Endothelial cell of umbilical vein (primary cell): ENCODE data around the gene CTDSP1. TPM values are rescaled to one million over a fixed set of nuclear protein-coding genes. Genes with fewer than 3 reads are reported as not detected.

Experiments
- BruUV-seq: library from RNA; stranded (reverse); fragments of 400-500 nt; replicated peaks from 2 replicates; lab custom pipeline; 2021; lab: Mats Ljungman, UMichigan
- CTCF ChIA-PET: fragments of 300-600, 350-600 bp; sonication (Branson Sonifier 250); formaldehyde crosslinking; loops from one replicate; lab custom pipeline; 2021; ENCODE audit warnings: antibody characterized with exemption, inconsistent platforms; lab: Charles Lee
- POLR2A ChIA-PET: fragments of 300-600, 350-600 bp; sonication (Branson Sonifier 250); formaldehyde crosslinking; loops from one replicate; lab custom pipeline; 2021; ENCODE audit warnings: antibody characterized with exemption, inconsistent platforms; lab: Charles Lee
- DNase-seq: peaks from one replicate; pipeline ENCODE4 v3.0.0-alpha.2; 2011; ENCODE audit warnings: low read depth, low spot score
- FAIRE-seq: peaks from 2 replicates; lab custom pipeline; 2011; peaks lifted over from hg19 to GRCh38; lab: Jason Lieb, UNC
- H2AFZ ChIP-seq: 2 replicates; pipeline ENCODE4 v1.6.0; 2012; ENCODE audit warnings: low read depth, low read length, control low read depth, inconsistent platforms
- H3K27ac ChIP-seq: 2 replicates; pipeline ENCODE4 v1.5.1; 2011; ENCODE audit warnings: low read depth, mild to moderate bottlenecking, control low read depth, low read length, moderate library complexity; ENCODE audit not compliant: insufficient read depth
- H3K27me3 ChIP-seq, 2 experiments: 2 replicates each; pipeline versions ENCODE4 v1.6.0 to v1.6.1; 2011; ENCODE audit warnings: low read length in 2 of 2, mixed read lengths in 1 of 2; ENCODE audit not compliant: control insufficient read depth in 2 of 2, insufficient read depth in 2 of 2
- H3K36me3 ChIP-seq, 2 experiments: 2 replicates in 1 of 2; 3 replicates in 1 of 2; pipeline ENCODE4 v1.5.1; 2011; ENCODE audit warnings: low read length in 2 of 2, mild to moderate bottlenecking in 1 of 2, moderate library complexity in 1 of 2; ENCODE audit not compliant: control insufficient read depth in 2 of 2, insufficient read depth in 2 of 2; ENCODE audit errors: extremely low read depth in 1 of 2
- H3K4me1 ChIP-seq: 3 replicates; pipeline ENCODE4 v1.5.1; 2011; ENCODE audit warnings: mild to moderate bottlenecking, low read length; ENCODE audit not compliant: control insufficient read depth, insufficient read depth; ENCODE audit errors: extremely low read depth
- H3K4me2 ChIP-seq: 2 replicates; pipeline ENCODE4 v1.6.1; 2011; ENCODE audit warnings: low read length, control low read depth, mixed read lengths; ENCODE audit not compliant: insufficient read depth
- H3K4me3 ChIP-seq, 3 experiments: fragments of 200-600 bp in 1 of 3; sonication (generic), shearing (Covaris generic) in 1 of 3; replicated peaks in 1 of 3; 2 replicates each; pipeline ENCODE4 v1.5.1; 2011 to 2016; ENCODE audit warnings: control low read depth in 3 of 3, low read length in 3 of 3, mild to moderate bottlenecking in 2 of 3, inconsistent platforms in 1 of 3, low read depth in 1 of 3, moderate library complexity in 1 of 3; ENCODE audit not compliant: insufficient read depth in 1 of 3
- H3K79me2 ChIP-seq: 2 replicates; pipeline ENCODE4 v1.6.0; 2012; ENCODE audit warnings: low read length, inconsistent platforms; ENCODE audit not compliant: control insufficient read depth, insufficient read depth
- H3K9ac ChIP-seq: replicated peaks from 2 replicates; pipeline ENCODE3; 2011; ENCODE audit warnings: low read length, control low read depth; ENCODE audit not compliant: insufficient read depth; ENCODE audit errors: extremely low read depth
- H3K9me1 ChIP-seq: replicated peaks from 3 replicates; pipeline ENCODE4 v1.6.0; 2011; ENCODE audit warnings: mild to moderate bottlenecking, low read length; ENCODE audit not compliant: control insufficient read depth, insufficient read depth; ENCODE audit errors: extremely low read depth
- H3K9me3 ChIP-seq: replicated peaks from 2 replicates; pipeline ENCODE4 v1.5.1; 2012; ENCODE audit warnings: low read length, inconsistent platforms; ENCODE audit not compliant: control insufficient read depth, insufficient read depth
- H4K20me1 ChIP-seq: replicated peaks from 2 replicates; pipeline ENCODE3; 2011; ENCODE audit warnings: mild to moderate bottlenecking, low read length; ENCODE audit not compliant: control insufficient read depth, insufficient read depth; ENCODE audit errors: extremely low read depth
- EZH2 ChIP-seq: IDR thresholded peaks from 2 replicates; pipeline ENCODE4 v1.6.1; 2012; ENCODE audit warnings: borderline replicate concordance, low read depth, mild to moderate bottlenecking, moderate library complexity, low read length, inconsistent platforms; ENCODE audit not compliant: severe bottlenecking
- JUN ChIP-seq: IDR thresholded peaks from 2 replicates; pipeline ENCODE4 v1.6.1; 2011; ENCODE audit warnings: borderline replicate concordance, low read depth; ENCODE audit not compliant: insufficient read length, insufficient read depth
- MYC ChIP-seq: IDR thresholded peaks from one replicate; pipeline ENCODE4 v1.6.1; 2011; ENCODE audit warnings: mild to moderate bottlenecking, low read depth, low read length
- POLR2AphosphoS5 ChIP-seq: IDR thresholded peaks from 2 replicates; pipeline ENCODE4 v1.6.1; 2012; ENCODE audit warnings: low read depth, mild to moderate bottlenecking, control low read depth, low read length, moderate library complexity; ENCODE audit not compliant: insufficient read depth
- dilution Hi-C: fragments of 300-500 bp; cut with MboI; formaldehyde crosslinking; loops from one replicate; pipeline ENCODE4 v1.15.0; 2019; ENCODE audit warnings: low sequenced_read_pairs; ENCODE audit not compliant: extremely low pct_ligation_motif_present
- intact Hi-C: fragments of 100-400 bp; cut with micrococcal nuclease; formaldehyde crosslinking; loops from one replicate; pipeline ENCODE4 v1.10.0; 2022
- polyA plus RNA-seq, 4 experiments: library from polyadenylated mRNA; depleted of rRNA in 3 of 4; stranded (reverse) in 3 of 4; unstranded in 1 of 4; fragments of >200 nt; gene quantifications; 2 replicates each; pipeline versions ENCODE4 v1.2.1 to v1.2.3, GENCODE V29; 2011 to 2012; ENCODE audit warnings: missing spikeins in 1 of 4
- total RNA-seq: library from RNA; stranded (reverse); gene quantifications from 2 replicates; pipeline ENCODE4 v1.2.3, GENCODE V29; 2021
- TF ChIP-seq, protein P1 (sequence below), 2 donors: IDR thresholded peaks; 1 replicate in 1 of 2; 2 replicates in 1 of 2; pipeline ENCODE4 v1.5.1; 2011; ENCODE audit warnings: low read length in 2 of 2, mild to moderate bottlenecking in 2 of 2, moderate library complexity in 2 of 2, control low read depth in 1 of 2, inconsistent platforms in 1 of 2, low read depth in 1 of 2; ENCODE audit not compliant: insufficient read depth in 1 of 2; ENCODE audit errors: extremely low read depth in 1 of 2
- TF ChIP-seq, protein P2 (sequence below): IDR thresholded peaks from 2 replicates; pipeline ENCODE4 v1.6.1; 2011; ENCODE audit not compliant: insufficient read depth, insufficient read length

The CTDSP1 gene
- total and polyA plus RNA-seq, 2 donors (not counting 3 experiments of a cell fraction or from before 2014, with no cell fraction given) = 86.1 to 112 TPM

DNA sequence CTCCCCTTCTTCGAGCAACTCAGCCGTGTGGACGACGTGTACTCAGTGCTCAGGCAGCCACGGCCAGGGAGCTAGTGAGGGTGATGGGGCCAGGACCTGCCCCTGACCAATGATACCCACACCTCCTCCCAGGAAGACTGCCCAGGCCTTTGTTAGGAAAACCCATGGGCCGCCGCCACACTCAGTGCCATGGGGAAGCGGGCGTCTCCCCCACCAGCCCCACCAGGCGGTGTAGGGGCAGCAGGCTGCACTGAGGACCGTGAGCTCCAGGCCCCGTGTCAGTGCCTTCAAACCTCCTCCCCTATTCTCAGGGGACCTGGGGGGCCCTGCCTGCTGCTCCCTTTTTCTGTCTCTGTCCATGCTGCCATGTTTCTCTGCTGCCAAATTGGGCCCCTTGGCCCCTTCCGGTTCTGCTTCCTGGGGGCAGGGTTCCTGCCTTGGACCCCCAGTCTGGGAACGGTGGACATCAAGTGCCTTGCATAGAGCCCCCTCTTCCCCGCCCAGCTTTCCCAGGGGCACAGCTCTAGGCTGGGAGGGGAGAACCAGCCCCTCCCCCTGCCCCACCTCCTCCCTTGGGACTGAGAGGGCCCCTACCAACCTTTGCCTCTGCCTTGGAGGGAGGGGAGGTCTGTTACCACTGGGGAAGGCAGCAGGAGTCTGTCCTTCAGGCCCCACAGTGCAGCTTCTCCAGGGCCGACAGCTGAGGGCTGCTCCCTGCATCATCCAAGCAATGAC, 4.8 kb downstream of the CTDSP1 start:
- Histone ChIP-seq H3K9me3 (no peaks in the 10 kb centered on the region), H3K27me3 (no peaks in the 10 kb centered on the region), H3K4me2 (no peak overlapping the region), H3K9me1 (no peaks in the 10 kb centered on the region), H4K20me1 (no peaks in the 10 kb centered on the region), H3K27ac (no peak overlapping the region), H2AFZ (no peak overlapping the region), H3K4me1 (peaks cover 26% of the 10 kb centered on the region), H3K4me3 (no peak overlapping the region), H3K79me2 (peaks cover 21% of the 10 kb centered on the region), H3K9ac (no peak overlapping the region), H3K36me3 (peaks cover 0 to 24% of the 10 kb centered on the region in 2 experiments)
- no peak for DNase-seq
- intact Hi-C loops (loop anchor here (5.0 kb wide), 2 partner anchors 177 to 443 kb away; no protein-coding TSS in a partner anchor), dilution Hi-C loops (no loop called here)
- no peak for FAIRE-seq
- ChIA-PET CTCF (interaction anchor here (0.9 to 3.9 kb wide), 2 partner anchors 8 to 109 kb away, joined by 3 to 14 read pairs; no protein-coding TSS in a partner anchor), POLR2A (no interaction called here)
- TF ChIP-seq MYC (no peak), EZH2 (no peak), POLR2AphosphoS5 (no peak), JUN (no peak)
- TF ChIP-seq, protein P1, sequence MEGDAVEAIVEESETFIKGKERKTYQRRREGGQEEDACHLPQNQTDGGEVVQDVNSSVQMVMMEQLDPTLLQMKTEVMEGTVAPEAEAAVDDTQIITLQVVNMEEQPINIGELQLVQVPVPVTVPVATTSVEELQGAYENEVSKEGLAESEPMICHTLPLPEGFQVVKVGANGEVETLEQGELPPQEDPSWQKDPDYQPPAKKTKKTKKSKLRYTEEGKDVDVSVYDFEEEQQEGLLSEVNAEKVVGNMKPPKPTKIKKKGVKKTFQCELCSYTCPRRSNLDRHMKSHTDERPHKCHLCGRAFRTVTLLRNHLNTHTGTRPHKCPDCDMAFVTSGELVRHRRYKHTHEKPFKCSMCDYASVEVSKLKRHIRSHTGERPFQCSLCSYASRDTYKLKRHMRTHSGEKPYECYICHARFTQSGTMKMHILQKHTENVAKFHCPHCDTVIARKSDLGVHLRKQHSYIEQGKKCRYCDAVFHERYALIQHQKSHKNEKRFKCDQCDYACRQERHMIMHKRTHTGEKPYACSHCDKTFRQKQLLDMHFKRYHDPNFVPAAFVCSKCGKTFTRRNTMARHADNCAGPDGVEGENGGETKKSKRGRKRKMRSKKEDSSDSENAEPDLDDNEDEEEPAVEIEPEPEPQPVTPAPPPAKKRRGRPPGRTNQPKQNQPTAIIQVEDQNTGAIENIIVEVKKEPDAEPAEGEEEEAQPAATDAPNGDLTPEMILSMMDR (IDR thresholded peaks at IDR 0.05; ENCODE audit: extremely low read depth in 1 of 2, insufficient read depth in 1 of 2, low read depth in 1 of 2, low read length in 2 of 2) = no peak
- TF ChIP-seq, protein P2, sequence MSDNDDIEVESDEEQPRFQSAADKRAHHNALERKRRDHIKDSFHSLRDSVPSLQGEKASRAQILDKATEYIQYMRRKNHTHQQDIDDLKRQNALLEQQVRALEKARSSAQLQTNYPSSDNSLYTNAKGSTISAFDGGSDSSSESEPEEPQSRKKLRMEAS = no peak
- no TSS peak for BruUV-seq
